ENCODE results near the gene CLDN9.

Gene CLDN9

DNA sequence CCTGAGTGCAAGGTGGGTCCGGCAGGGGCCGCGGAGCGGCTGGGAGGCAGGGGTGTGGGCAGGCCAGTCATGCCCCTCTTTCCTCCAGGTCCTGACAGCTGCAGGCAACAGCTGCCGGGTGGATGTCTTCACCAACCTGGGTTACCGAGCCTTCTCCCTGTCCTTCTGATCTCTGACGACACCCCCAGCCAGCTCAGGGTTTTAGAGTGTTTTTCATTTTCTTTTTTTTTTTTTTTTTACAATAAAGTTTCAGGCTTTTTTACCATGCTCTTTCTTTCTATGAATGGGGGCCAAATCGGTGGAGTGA is 14.7 kb downstream of the CLDN9 start:
- Mint-ChIP-seq H3K9me3 (no peaks in the 10 kb centered on the region), H3K4me3 (no peak overlapping the region), H3K27ac (no peak overlapping the region), H3K27me3 (peaks cover 46% of the 10 kb centered on the region), H3K36me3 (peaks cover 17% of the 10 kb centered on the region), H3K4me1 (peaks cover 60% of the 10 kb centered on the region)
- no peak for ATAC-seq

DNA sequence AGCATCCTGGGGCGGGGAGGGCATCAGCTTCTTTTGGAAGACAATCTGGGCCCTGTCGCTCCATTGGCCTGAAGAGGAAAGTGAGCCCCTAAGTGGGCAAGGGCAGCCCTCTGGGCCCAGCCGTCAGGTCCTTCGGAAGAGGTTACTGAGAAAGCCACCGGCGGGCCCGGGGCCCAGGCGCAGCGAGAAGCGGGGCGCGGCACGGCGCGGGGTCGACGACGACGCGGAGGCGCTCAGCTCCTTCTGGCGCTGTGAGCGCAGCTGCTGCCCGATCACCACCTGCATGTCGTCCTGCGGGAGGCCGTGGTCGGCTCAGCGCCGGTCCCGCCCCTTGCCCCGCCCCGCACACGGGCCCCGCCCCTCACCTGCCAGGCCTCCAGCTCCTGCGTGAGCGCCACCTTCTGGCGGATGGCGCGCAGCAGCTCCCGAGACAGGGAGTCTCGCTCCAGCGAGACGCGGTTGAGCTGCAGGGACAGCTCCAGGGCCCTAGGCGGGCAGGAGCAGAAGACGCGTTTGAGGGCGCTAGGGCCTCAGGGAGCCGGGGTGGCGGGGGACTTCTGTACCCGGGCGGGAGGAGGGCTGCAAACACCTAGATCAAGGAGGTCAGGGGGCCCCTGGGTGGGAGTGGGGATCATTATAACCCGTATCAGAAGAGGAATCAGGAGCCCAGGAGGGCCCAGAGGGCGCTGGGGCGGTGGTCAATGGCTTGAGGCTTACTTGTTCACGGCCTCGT is 15.4 kb downstream of the CLDN9 start:
- Mint-ChIP-seq H3K27me3 (peaks cover 53% of the 10 kb centered on the region), H3K36me3 (peaks cover 17% of the 10 kb centered on the region), H3K4me3 (peak overlapping the region; percentile 9), H3K4me1 (peaks cover 53% of the 10 kb centered on the region), H3K9me3 (no peaks in the 10 kb centered on the region), H3K27ac (no peak overlapping the region)
- peak; percentile 62 for ATAC-seq

DNA sequence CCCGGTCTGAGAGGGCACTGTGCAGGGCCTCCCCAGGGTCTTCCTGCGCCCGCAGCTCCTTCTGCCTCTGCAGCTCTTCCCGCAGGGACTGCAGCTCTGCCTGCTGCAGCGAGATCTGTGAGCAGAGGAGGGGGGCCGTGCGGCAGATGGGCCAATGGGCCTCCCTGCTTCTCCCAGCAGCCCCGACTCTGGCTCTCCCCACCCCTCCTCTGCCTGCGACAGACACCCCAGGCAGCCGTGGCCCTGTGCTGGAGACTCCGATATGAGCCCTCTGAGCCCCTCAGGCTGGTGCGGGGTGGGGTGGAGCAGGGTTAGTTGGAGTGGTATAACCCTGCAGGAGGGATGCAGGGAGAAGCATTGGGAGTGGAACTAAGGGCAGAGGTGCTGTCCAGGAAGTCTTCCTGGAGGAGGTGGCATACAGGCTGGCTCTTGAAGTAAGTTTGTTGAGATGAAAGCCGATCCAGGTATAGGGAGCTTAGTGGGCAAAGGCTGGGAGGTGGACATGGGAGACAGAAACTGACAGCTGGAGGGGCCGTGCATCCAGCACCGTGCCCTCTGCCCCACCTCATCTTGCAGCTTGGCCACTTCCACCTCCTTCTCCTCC is 16.1 kb downstream of the CLDN9 start:
- peak overlapping the region; percentile 13 for H3K4me3 Mint-ChIP-seq
- H3K4me1 Mint-ChIP-seq = peaks cover 48% of the 10 kb centered on the region
- no peak overlapping the region for H3K27ac Mint-ChIP-seq
- peaks cover 60% of the 10 kb centered on the region for H3K27me3 Mint-ChIP-seq
- ATAC-seq = no peak
- no peaks in the 10 kb centered on the region for H3K9me3 Mint-ChIP-seq
- peaks cover 17% of the 10 kb centered on the region for H3K36me3 Mint-ChIP-seq

DNA sequence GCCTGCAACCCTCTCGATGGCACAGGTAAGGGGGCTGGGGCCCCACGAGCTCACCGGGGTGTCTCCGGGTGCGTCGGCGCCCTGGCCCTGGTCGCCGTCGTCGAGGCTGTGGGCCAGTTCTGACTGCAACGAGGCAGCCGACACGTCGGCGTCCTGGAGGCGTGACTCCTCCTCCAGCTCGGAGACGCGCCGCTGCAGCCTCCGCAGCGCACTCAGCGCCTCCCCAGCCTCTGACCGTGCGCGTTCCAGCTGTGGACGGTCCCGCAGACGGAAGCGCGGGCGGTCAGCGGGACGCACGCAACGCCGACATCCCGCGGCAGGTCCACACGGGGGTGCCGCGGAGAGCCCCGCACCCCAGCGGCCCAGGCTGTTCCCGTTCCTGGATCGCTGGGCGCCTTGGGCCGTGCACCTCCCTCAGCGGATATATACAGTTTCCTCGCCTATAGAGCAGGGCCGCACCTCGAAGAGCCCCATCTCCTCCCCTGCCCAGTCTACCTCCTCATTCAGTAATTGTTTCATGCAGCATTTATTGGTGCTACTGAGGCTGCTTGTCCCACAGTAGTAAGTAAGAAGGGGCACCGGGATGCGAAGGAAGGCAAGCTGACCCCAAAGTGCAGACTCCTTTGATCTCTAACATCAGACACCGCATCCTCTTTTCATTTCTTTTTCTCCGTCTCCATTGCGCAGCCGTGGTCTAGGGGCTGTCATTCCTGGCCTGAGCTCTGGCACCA is 16.9 kb downstream of the CLDN9 start:
- H3K27me3 Mint-ChIP-seq = peaks cover 68% of the 10 kb centered on the region
- no peak for ATAC-seq
- H3K9me3 Mint-ChIP-seq = no peaks in the 10 kb centered on the region
- H3K27ac Mint-ChIP-seq = no peak overlapping the region
- H3K36me3 Mint-ChIP-seq = peaks cover 17% of the 10 kb centered on the region
- H3K4me1 Mint-ChIP-seq = peaks cover 42% of the 10 kb centered on the region
- no peak overlapping the region for H3K4me3 Mint-ChIP-seq

DNA sequence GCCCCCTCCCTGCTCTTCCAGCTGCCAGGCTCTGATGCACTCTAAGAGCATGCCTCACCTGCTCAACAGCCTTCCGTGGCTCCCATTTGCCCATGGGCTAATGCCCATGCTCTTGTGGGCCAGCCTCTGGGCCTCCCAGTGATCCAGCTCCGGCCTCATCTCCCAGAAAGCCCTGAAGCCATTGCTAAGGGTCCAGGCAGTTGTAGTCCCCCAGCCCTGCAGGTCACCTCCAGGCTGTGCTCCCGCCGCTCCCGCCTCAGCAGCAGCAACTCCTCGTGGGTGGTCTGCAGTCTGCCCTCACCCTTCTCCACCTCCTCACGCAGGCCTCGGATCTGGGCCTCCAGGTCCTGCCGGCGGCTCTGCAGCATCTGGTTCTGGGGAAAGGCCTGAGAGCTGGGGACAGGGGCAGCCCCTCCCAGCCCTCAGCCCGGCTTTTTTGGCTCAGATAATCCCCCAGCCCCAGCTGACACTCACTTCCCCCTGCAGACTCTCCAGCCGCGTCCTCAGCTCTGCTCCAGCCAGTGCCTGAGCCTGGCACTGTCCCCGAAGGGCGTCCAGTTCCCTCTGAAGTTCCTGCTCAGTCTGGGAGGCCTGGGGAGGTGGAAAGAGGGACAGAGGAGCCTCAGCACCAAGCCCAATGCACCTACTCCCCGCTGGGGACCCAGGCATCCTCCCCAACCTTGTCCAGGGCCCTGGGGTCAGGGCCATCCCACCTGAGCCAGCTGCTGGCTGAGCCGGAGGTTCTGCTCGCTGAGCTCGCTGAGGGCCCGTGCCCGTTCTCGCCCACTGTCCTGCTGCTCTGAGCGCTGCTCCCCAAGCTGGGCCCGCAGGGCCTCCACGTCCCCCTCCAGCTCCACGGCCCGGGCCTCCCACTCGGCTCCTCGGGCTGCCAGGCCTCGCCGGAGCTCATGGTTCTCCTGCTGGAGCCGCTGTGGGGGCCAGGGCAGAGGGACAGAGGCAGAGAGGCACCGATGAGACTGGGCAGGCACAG is 17.8 kb downstream of the CLDN9 start:
- ATAC-seq = no peak
- Mint-ChIP-seq H3K4me3 (no peak overlapping the region), H3K27ac (no peak overlapping the region), H3K4me1 (peaks cover 38% of the 10 kb centered on the region), H3K36me3 (peaks cover 17% of the 10 kb centered on the region), H3K9me3 (no peaks in the 10 kb centered on the region), H3K27me3 (peaks cover 77% of the 10 kb centered on the region)

DNA sequence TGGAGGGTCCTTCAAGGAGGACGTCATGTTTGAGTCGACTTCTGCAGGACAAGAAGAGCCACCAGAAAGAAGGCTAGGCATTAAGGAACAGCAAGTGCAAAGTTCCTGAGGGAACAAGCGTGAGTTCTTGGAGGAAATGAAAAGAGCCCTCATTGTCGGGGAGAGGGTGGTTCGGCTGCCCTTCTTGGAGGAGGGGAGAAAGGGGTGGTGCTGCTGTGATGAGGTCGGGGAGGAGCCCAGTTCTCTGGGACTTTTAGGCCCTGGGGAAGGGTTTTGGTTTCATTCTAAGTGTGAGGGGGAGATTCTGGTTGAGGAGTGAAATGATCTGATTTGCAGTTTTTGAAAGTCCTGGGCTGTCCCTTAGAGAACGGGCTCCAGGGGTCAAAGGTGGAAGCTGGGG is 19.9 kb downstream of the CLDN9 start:
- Mint-ChIP-seq H3K9me3 (no peaks in the 10 kb centered on the region), H3K27me3 (peaks cover 93% of the 10 kb centered on the region), H3K4me1 (peaks cover 37% of the 10 kb centered on the region), H3K27ac (no peak overlapping the region), H3K36me3 (no peaks in the 10 kb centered on the region), H3K4me3 (no peak overlapping the region)
- ATAC-seq = no peak

DNA sequence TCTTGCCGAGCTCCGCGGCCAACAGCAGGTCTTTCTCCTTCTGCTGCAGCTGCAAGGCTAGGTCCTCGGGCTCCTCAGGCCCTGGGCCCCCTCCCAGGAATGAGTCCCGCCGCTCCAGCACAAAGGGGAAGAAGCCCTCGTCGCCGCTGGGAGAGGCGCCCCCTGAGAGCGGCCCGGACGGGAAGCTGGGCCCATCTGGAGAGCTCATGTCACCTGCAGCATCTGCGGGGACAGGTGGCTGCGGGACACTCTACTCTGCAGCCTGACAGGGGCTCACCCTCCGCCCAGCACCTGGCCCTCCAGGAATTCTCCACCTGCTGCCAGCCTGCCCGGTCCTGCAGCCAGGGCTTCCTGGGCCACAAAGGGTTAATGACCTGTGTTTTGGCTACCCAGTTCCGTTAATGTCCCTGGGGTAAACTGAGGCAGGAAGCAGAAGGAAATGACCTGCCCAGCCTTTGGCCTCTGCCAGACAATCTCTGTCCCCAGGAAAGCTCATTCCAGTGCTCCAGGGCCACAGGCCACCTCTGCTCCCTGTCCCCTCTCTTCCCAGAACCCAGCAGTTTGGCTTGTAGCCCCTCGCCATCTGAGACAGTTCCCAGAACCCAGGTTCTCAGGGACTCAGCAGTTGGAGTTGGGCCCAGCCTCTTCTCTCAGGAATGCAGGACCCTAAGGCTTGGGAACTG is 22.7 kb downstream of the CLDN9 start:
- H3K9me3 Mint-ChIP-seq = no peaks in the 10 kb centered on the region

DNA sequence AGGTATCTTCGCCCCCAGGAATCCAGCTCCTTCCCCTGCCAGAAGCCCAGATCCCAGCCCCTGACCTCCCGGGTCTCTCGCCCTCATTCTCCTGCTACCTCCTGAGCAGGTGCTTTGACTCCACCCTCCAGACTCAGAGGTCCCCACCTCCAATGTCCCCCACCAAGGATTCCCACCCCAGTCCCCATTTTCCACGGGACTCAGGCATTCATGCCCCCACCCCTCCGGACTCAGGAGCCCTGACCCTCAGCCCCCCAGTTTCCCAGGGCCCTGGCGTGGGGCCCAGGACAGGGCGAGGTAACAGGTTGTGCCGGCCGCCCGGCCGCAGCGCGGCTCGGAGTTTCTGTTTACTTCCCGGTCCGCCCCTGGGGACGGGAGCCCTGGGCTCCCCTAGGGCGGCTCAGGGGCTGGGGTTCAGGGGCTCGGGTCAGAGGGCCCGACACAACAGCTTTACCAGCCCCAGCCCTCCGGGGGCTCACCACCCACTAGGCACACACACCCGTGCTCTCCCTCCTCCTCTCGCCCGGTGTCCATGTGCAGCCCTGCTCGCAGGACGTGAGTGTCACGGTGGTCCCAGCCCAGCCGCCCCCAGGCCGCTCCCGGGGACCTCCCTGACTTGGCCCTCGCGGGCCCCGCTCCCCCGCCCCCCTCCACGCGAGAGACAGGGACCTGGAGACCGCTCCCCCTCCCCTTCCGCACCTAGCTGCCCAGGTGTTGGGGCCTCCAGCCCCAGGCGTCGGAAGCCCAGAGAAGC is 23.4 kb downstream of the CLDN9 start:
- Mint-ChIP-seq H3K27ac (peak overlapping the region; percentile 25), H3K4me3 (peak overlapping the region; percentile 28), H3K27me3 (peaks cover 94% of the 10 kb centered on the region), H3K9me3 (no peaks in the 10 kb centered on the region), H3K4me1 (peaks cover 12% of the 10 kb centered on the region), H3K36me3 (no peaks in the 10 kb centered on the region)
- ATAC-seq = peak; percentile 37

More for the DNA sequence above, 22.7 kb downstream of the CLDN9 start:
- peaks cover 94% of the 10 kb centered on the region for H3K27me3 Mint-ChIP-seq
- H3K27ac Mint-ChIP-seq = peak overlapping the region; percentile 25
- no peak for ATAC-seq
- H3K4me3 Mint-ChIP-seq = peak overlapping the region; percentile 28
- H3K4me1 Mint-ChIP-seq = peaks cover 12% of the 10 kb centered on the region
- H3K36me3 Mint-ChIP-seq = no peaks in the 10 kb centered on the region

DNA sequence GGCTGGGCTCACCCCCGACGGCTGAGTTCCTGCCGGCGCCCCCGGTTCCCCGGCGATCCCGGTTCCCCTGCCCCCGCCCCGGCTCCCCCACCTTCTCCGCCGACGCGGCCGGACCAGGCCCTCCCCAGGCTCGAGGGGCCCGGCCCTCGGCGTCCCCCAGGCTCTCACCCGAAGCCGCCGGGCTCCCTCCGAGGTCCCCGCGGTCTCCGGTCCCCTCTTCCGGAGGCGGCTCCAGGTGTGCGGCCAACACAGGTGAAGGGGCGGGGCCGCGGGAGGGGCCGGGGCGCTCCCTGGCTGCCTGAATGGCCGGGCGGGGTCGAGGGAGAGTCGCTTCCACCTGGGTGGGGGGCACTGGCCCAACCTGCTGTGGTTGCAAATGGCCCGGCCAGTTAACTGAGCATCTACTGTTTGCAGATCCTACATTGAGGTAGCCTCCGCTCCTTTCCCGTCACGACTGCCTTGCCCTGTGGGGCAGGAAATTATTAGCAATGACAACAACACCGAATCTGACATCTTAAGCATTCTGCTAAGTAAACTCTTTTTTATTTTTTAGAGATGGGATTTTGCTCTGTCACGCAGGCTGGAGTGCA is 24.1 kb downstream of the CLDN9 start, which contains the start of gene BICDL2:
BICDL2 (minus strand) TSS at position 219 of the 590 bp plus-strand sequence. CDS start 1,448 bp downstream, outside the sequence.
- no peaks in the 10 kb centered on the region for H3K36me3 Mint-ChIP-seq
- peak within 1 kb of the TSS; percentile 28 for H3K4me3 Mint-ChIP-seq
- peak within 1 kb of the TSS; percentile 25 for H3K27ac Mint-ChIP-seq
- no peaks in the 10 kb centered on the region for H3K9me3 Mint-ChIP-seq
- H3K27me3 Mint-ChIP-seq = peaks cover 89% of the 10 kb centered on the region
- peaks cover 12% of the 10 kb centered on the region for H3K4me1 Mint-ChIP-seq
- ATAC-seq = peak; percentile 10

DNA sequence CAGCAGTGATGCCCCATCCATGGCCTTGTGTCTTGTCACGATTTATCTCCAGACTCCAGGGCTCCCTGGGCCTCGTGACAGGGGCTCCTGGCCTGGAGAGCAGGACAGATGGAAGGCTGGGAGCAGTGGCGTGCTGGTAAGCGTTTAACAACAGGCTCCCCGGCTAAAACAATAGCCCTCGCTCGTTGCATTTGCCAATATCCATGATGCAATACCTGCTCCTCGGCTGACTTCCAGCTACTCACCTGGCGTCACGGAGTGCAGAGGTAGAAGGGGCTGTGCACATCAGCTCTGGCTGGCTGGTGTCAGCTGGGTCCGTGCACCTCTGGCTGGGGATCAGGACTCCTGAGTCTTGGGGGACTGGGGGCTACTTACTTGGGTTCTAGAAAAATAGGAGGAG is 25.5 kb downstream of the CLDN9 start:
- H3K4me3 Mint-ChIP-seq = no peak overlapping the region

DNA sequence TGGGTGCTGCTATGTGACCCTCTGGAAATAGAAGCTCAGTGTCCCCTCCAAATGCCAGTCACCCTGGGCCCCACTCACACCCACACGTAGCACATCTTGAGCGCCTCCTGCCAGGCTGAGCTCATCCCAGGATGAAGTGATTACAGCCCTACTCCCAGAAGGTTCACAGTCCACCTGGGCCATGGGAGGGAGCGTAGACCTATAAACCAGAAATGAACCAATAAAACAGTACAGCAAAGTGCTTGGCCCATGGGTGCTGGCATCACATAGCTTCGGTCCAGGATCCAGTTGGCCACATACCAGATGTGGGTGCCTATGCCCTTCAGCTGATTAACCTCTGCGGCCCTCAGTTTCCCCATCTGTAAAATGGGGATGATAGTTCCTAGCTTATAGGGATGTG is 26.2 kb downstream of the CLDN9 start:
- H3K4me1 Mint-ChIP-seq = peaks cover 12% of the 10 kb centered on the region
- H3K27me3 Mint-ChIP-seq = peaks cover 82% of the 10 kb centered on the region
- no peaks in the 10 kb centered on the region for H3K36me3 Mint-ChIP-seq
- H3K4me3 Mint-ChIP-seq = no peak overlapping the region
- ATAC-seq = no peak
- H3K27ac Mint-ChIP-seq = no peak overlapping the region
- H3K9me3 Mint-ChIP-seq = no peaks in the 10 kb centered on the region

More for the DNA sequence above, 25.5 kb downstream of the CLDN9 start:
- Mint-ChIP-seq H3K9me3 (no peaks in the 10 kb centered on the region), H3K36me3 (no peaks in the 10 kb centered on the region), H3K27me3 (peaks cover 82% of the 10 kb centered on the region), H3K27ac (no peak overlapping the region), H3K4me1 (peaks cover 12% of the 10 kb centered on the region)
- ATAC-seq = no peak

DNA sequence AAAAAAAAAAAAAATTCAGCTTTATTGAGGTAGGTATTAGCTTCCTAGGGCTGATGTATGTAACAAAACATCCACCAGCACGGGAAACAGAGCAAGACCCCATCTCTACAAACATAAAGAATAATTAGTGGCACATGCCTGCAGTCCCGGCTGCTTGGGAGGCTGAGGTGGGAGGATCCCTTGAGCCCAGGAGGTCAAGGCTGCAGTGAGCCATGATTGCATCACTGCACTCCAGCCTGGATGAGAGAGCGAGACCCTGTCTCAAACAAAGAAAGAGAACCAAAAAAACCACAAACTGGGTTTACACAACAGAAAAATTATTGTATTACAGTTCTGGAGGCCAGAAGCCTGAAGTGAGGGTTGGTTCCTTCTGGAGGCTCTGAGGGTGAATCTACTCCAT is 29.7 kb downstream of the CLDN9 start:
- H3K27ac Mint-ChIP-seq = no peak overlapping the region

DNA sequence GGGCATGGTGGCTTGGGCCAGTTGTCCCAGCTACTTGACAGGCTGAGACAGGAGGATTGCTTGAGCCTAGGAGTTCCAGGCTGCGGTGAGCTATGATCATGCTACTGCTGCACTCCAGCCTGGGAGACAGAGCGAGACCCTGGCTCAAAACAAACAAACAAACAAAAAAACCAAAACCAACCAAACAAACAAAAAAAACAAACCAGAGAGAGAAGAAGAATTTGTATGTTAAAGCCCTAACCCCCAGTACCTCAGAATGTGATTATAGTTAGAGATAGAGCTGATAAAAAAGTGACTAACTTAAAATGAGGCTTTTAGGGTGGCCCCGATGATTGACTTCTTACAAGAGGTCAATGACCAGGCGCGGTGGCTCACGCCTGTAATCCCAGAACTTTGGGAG is 32.0 kb downstream of the CLDN9 start:
- Mint-ChIP-seq H3K4me1 (peaks cover 23% of the 10 kb centered on the region), H3K36me3 (no peaks in the 10 kb centered on the region), H3K27me3 (peaks cover 67% of the 10 kb centered on the region), H3K27ac (peak overlapping the region; percentile 18), H3K4me3 (peak overlapping the region; percentile 70), H3K9me3 (no peaks in the 10 kb centered on the region)
- no peak for ATAC-seq

More for the DNA sequence above, 29.7 kb downstream of the CLDN9 start:
- ATAC-seq = no peak
- H3K36me3 Mint-ChIP-seq = no peaks in the 10 kb centered on the region
- no peaks in the 10 kb centered on the region for H3K9me3 Mint-ChIP-seq
- H3K27me3 Mint-ChIP-seq = peaks cover 71% of the 10 kb centered on the region
- no peak overlapping the region for H3K4me3 Mint-ChIP-seq
- peaks cover 17% of the 10 kb centered on the region for H3K4me1 Mint-ChIP-seq

Measured in stimulated activated memory B cell treated with anti-CD40 and anti-IgM and Interleukin-4, amounts not matched to agents 10 μg/mL and 1 μg/mL and 100 μg/mL, for 72 hours (primary cell).